Dendritic cell treated with granulocyte-macrophage colony-stimulating factor and Interleukin-4, amounts not matched to agents 40 ng/mL and 50 ng/mL, for 4 days (primary cell): Measurements from ENCODE around the gene DMKN.

Source experiments
- H3K27ac Mint-ChIP-seq: one replicate; pipeline ENCODE4 v1.8.0; 2022; ENCODE audit warnings: mild to moderate bottlenecking, mixed read lengths
- H3K27me3 Mint-ChIP-seq: one replicate; pipeline ENCODE4 v1.8.0; 2022; ENCODE audit warnings: mild to moderate bottlenecking, mixed read lengths
- H3K36me3 Mint-ChIP-seq: one replicate; pipeline ENCODE4 v1.8.0; 2022; ENCODE audit warnings: low read depth, mixed read lengths
- H3K4me1 Mint-ChIP-seq: one replicate; pipeline ENCODE4 v1.8.0; 2022; ENCODE audit warnings: low read depth, mixed read lengths
- H3K4me3 Mint-ChIP-seq: one replicate; pipeline ENCODE4 v1.8.0; 2022; ENCODE audit warnings: mild to moderate bottlenecking, moderate library complexity, mixed read lengths
- H3K9me3 Mint-ChIP-seq: one replicate; pipeline ENCODE4 v1.8.0; 2022; ENCODE audit warnings: mixed read lengths
- intact Hi-C: fragments of 100-400 bp; cut with micrococcal nuclease; formaldehyde crosslinking; loops from one replicate; pipeline ENCODE4 v1.15.0; 2022

DMKN gene

GRCh38 chr19:35554076-35554475, 40.6 kb upstream of the DMKN start:
- H3K36me3 Mint-ChIP-seq = peaks cover 19% of the 10 kb centered on the region
- no peak overlapping the region for H3K4me3 Mint-ChIP-seq
- no peaks in the 10 kb centered on the region for H3K9me3 Mint-ChIP-seq
- intact Hi-C loops = no loop called here
- H3K27me3 Mint-ChIP-seq = peaks cover 41% of the 10 kb centered on the region
- H3K27ac Mint-ChIP-seq = no peak overlapping the region
- peaks cover 13% of the 10 kb centered on the region for H3K4me1 Mint-ChIP-seq

GRCh38 chr19:35553385-35554000, 40.0 kb upstream of the DMKN start:
- Mint-ChIP-seq H3K4me1 (peaks cover 19% of the 10 kb centered on the region), H3K9me3 (no peaks in the 10 kb centered on the region), H3K4me3 (no peak overlapping the region), H3K27me3 (peaks cover 35% of the 10 kb centered on the region), H3K36me3 (peaks cover 25% of the 10 kb centered on the region), H3K27ac (peak overlapping the region; percentile 1)
- intact Hi-C loops = no loop called here

GRCh38 chr19:35552534-35553384, 39.3 kb upstream of the DMKN start:
- Mint-ChIP-seq H3K4me3 (no peak overlapping the region), H3K36me3 (peaks cover 32% of the 10 kb centered on the region), H3K27me3 (peaks cover 30% of the 10 kb centered on the region), H3K4me1 (peaks cover 18% of the 10 kb centered on the region), H3K27ac (peak overlapping the region; percentile 1), H3K9me3 (no peaks in the 10 kb centered on the region)
- intact Hi-C loops = no loop called here

GRCh38 chr19:35551091-35551810, 37.8 kb upstream of the DMKN start:
- Mint-ChIP-seq H3K9me3 (no peaks in the 10 kb centered on the region), H3K36me3 (peaks cover 47% of the 10 kb centered on the region), H3K27me3 (peaks cover 18% of the 10 kb centered on the region), H3K4me1 (peaks cover 27% of the 10 kb centered on the region), H3K27ac (no peak overlapping the region), H3K4me3 (no peak overlapping the region)
- intact Hi-C loops = no loop called here

GRCh38 chr19:35549879-35550523, 36.6 kb upstream of the DMKN start:
- Mint-ChIP-seq H3K4me3 (no peak overlapping the region), H3K4me1 (peaks cover 30% of the 10 kb centered on the region), H3K27ac (no peak overlapping the region)

GRCh38 chr19:35549174-35549788, 35.8 kb upstream of the DMKN start:
- Mint-ChIP-seq H3K9me3 (no peaks in the 10 kb centered on the region), H3K27ac (no peak overlapping the region), H3K4me1 (peaks cover 34% of the 10 kb centered on the region), H3K4me3 (no peak overlapping the region), H3K36me3 (peaks cover 47% of the 10 kb centered on the region), H3K27me3 (peaks cover 2% of the 10 kb centered on the region)
- intact Hi-C loops = no loop called here

More at GRCh38 chr19:35549879-35550523, 36.6 kb upstream of the DMKN start:
- Mint-ChIP-seq H3K9me3 (no peaks in the 10 kb centered on the region), H3K27me3 (peaks cover 7% of the 10 kb centered on the region), H3K36me3 (peaks cover 47% of the 10 kb centered on the region)
- intact Hi-C loops = no loop called here

GRCh38 chr19:35546532-35546931, 33.1 kb upstream of the DMKN start:
- Mint-ChIP-seq H3K36me3 (peaks cover 54% of the 10 kb centered on the region), H3K4me3 (peak overlapping the region; percentile 90), H3K27ac (peak overlapping the region; percentile 90), H3K27me3 (no peaks in the 10 kb centered on the region), H3K9me3 (no peaks in the 10 kb centered on the region), H3K4me1 (peaks cover 45% of the 10 kb centered on the region)
- intact Hi-C loops = no loop called here

GRCh38 chr19:35545855-35546381, 32.5 kb upstream of the DMKN start:
- H3K36me3 Mint-ChIP-seq = peaks cover 50% of the 10 kb centered on the region
- peaks cover 45% of the 10 kb centered on the region for H3K4me1 Mint-ChIP-seq
- no peaks in the 10 kb centered on the region for H3K27me3 Mint-ChIP-seq
- H3K9me3 Mint-ChIP-seq = no peaks in the 10 kb centered on the region
- H3K4me3 Mint-ChIP-seq = peak overlapping the region; percentile 90
- H3K27ac Mint-ChIP-seq = peak overlapping the region; percentile 90
- intact Hi-C loops = no loop called here

- Mint-ChIP-seq H3K27me3 (no peaks in the 10 kb centered on the region), H3K4me1 (peaks cover 45% of the 10 kb centered on the region), H3K36me3 (peaks cover 44% of the 10 kb centered on the region), H3K4me3 (peak within 1 kb of the TSS; percentile 90), H3K9me3 (no peaks in the 10 kb centered on the region), H3K27ac (peak within 1 kb of the TSS; percentile 90)
- intact Hi-C loops = no loop called here
Observed at GRCh38 chr19:35545001-35545854, 31.8 kb upstream of the DMKN start, which contains the start of gene TMEM147. TMEM147 (plus strand) TSS chr19:35545626; CDS start chr19:35545740, 114 bp downstream.

GRCh38 chr19:35544110-35544802, 30.8 kb upstream of the DMKN start:
- Mint-ChIP-seq H3K4me1 (peaks cover 42% of the 10 kb centered on the region), H3K27ac (peak overlapping the region; percentile 90), H3K27me3 (no peaks in the 10 kb centered on the region), H3K36me3 (peaks cover 37% of the 10 kb centered on the region), H3K4me3 (peak overlapping the region; percentile 90), H3K9me3 (no peaks in the 10 kb centered on the region)
- intact Hi-C loops = no loop called here

GRCh38 chr19:35543280-35544109, 30.0 kb upstream of the DMKN start:
- intact Hi-C loops = no loop called here
- Mint-ChIP-seq H3K4me3 (no peak overlapping the region), H3K4me1 (peaks cover 35% of the 10 kb centered on the region), H3K36me3 (peaks cover 29% of the 10 kb centered on the region), H3K9me3 (no peaks in the 10 kb centered on the region), H3K27ac (no peak overlapping the region), H3K27me3 (no peaks in the 10 kb centered on the region)
